GM12874 (cell line): ENCODE results near the gene ARMH1.

Experiments
- TF ChIP-seq, protein P1 (sequence below): IDR thresholded peaks from 2 replicates; pipeline ENCODE4 v1.5.1; 2011; ENCODE audit warnings: low read depth, mild to moderate bottlenecking, control low read depth, low read length, moderate library complexity; ENCODE audit not compliant: insufficient read depth

Gene ARMH1

DNA sequence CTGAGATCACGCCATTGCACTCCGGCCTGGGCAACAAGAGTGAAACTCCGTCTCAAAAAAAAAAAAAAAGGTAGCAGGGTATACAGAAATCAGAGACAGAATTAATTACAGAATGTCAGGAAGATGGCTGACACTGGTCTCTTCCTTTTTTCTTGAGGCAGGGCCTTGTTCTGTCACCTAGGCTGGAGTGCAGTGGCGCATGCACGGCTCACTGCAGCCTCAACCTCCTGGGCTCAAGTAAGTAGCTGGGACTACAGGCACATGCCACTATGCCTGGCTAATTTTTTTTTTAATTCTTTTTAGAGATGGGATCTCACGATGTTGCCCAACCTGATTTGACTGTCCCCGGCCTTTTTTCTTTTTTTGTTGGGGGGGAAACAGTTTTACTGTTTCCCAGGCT lies 40.0 kb downstream of the ARMH1 start:
- TF ChIP-seq, protein P1, sequence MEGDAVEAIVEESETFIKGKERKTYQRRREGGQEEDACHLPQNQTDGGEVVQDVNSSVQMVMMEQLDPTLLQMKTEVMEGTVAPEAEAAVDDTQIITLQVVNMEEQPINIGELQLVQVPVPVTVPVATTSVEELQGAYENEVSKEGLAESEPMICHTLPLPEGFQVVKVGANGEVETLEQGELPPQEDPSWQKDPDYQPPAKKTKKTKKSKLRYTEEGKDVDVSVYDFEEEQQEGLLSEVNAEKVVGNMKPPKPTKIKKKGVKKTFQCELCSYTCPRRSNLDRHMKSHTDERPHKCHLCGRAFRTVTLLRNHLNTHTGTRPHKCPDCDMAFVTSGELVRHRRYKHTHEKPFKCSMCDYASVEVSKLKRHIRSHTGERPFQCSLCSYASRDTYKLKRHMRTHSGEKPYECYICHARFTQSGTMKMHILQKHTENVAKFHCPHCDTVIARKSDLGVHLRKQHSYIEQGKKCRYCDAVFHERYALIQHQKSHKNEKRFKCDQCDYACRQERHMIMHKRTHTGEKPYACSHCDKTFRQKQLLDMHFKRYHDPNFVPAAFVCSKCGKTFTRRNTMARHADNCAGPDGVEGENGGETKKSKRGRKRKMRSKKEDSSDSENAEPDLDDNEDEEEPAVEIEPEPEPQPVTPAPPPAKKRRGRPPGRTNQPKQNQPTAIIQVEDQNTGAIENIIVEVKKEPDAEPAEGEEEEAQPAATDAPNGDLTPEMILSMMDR, result no peak

DNA sequence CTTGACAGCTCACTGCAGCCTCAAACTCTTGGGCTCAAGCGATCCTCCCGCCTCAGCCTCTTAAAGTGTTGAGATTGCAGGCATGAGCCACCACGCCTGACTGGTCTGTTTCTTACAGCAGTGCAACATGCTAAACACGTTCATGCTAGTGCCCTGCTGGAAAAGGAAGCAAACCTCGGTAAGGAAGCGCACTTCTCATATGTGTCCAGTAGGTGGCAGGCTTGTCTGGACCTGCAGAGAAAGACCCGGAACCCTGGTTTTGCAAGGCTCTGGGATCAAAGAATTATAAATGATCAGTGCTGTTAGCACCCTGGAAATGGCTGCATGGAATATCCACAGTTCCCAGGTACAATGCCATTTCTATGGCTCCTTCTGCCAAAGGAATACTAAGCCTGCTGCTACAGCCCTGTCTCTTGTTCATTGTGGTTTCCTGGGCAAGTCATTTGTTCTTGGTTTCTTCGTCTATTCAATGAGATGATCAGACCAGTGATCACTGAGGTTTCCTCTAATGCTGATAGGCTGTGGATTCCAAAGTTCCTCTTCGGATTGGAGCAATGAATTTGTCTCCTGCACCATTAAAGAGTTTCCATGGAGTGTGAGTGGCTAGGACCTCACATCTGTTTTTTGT lies 40.5 kb downstream of the ARMH1 start:
- TF ChIP-seq, protein P1, result peak; percentile 87

- TF ChIP-seq, protein P1, result no peak
Measured at GRCh38 chr1:44717156-44717555, 42.6 kb downstream of the ARMH1 start.

DNA sequence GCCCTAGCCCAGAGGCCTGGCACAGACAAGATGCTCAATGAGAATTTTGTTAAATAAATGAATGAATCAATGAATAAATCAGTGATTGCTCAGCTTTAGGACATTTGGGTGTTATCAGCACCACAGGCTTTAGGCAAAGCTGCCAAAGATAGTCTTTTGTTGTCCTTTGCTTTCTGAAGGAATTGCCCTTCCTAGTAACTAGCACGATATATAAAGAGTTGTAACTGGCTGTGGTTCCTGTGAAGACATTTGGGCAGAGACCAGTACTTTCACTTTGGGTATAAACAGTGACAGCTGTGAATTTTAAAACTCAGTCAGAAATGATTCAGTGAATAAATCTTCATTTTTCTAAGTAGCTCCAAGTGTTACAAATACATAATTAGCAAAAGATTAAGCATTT lies 43.1 kb downstream of the ARMH1 start:
- TF ChIP-seq, protein P1, result no peak

GRCh38 chr1:44718091-44718490 lies 43.6 kb downstream of the ARMH1 start:
- TF ChIP-seq, protein P1, result no peak

- TF ChIP-seq, protein P1, result no peak
Measured at GRCh38 chr1:44719318-44719717, 44.8 kb downstream of the ARMH1 start.

DNA sequence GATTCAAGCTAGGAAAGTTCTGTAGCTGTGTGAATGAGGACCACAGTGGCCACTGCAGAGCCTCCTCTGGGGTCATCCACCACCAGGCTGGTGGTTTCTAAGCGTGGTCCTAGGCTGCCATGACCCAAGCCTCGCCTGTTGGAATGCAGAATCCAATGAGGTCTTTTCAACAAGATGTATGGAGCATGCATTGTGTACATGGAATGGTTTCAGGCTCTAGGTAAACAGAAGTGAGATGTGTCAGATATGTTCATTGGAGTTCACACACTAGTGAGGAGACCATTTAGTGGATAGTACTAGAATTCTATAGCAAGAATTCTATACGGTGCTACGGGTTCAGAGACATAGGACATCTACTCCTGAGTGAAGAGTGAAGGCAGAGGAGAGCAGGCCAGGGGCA lies 45.8 kb downstream of the ARMH1 start:
- TF ChIP-seq, protein P1, result no peak
